ENCODE data around the gene CNOT2.

The CNOT2 gene

GRCh38 chr12:70251226-70251625 is 8.0 kb downstream of the CNOT2 start:
- DNase-seq (ENCODE audit: low read depth in 2 of 2), result no peak

GRCh38 chr12:70251661-70252060 is 8.4 kb downstream of the CNOT2 start:
- DNase-seq (ENCODE audit: low read depth in 2 of 2), result no peak

GRCh38 chr12:70252832-70253231 is 9.6 kb downstream of the CNOT2 start:
- no peak for DNase-seq (ENCODE audit: low read depth in 2 of 2)

GRCh38 chr12:70254225-70254624 is 11.0 kb downstream of the CNOT2 start:
- no peak for DNase-seq (ENCODE audit: low read depth in 2 of 2)

- no peak for DNase-seq (ENCODE audit: low read depth in 2 of 2)
Measured at GRCh38 chr12:70254846-70255245, 11.6 kb downstream of the CNOT2 start.

GRCh38 chr12:70255311-70255710 is 12.1 kb downstream of the CNOT2 start:
- DNase-seq (ENCODE audit: low read depth in 2 of 2), result no peak

GRCh38 chr12:70258605-70259403 is 15.6 kb downstream of the CNOT2 start:
- no peak for DNase-seq (ENCODE audit: low read depth in 2 of 2)

GRCh38 chr12:70260646-70261045 is 17.4 kb downstream of the CNOT2 start:
- DNase-seq (ENCODE audit: low read depth in 2 of 2), result no peak

GRCh38 chr12:70264067-70264867 is 21.0 kb downstream of the CNOT2 start:
- DNase-seq (ENCODE audit: low read depth in 2 of 2), result no peak

- no peak for DNase-seq (ENCODE audit: low read depth in 2 of 2)
Measured at GRCh38 chr12:70265132-70265531, 21.9 kb downstream of the CNOT2 start.

- DNase-seq (ENCODE audit: low read depth in 2 of 2), result no peak
Measured at GRCh38 chr12:70267550-70267949, 24.3 kb downstream of the CNOT2 start.

GRCh38 chr12:70268972-70269371 is 25.7 kb downstream of the CNOT2 start:
- no peak for DNase-seq (ENCODE audit: low read depth in 2 of 2)

GRCh38 chr12:70270108-70270507 is 26.9 kb downstream of the CNOT2 start:
- no peak for DNase-seq (ENCODE audit: low read depth in 2 of 2)

GRCh38 chr12:70271025-70271424 is 27.8 kb downstream of the CNOT2 start:
- no peak for DNase-seq (ENCODE audit: low read depth in 2 of 2)

- no peak for DNase-seq (ENCODE audit: low read depth in 2 of 2)
Measured at GRCh38 chr12:70272510-70272909, 29.3 kb downstream of the CNOT2 start.

- DNase-seq (ENCODE audit: low read depth in 2 of 2), result no peak
Measured at GRCh38 chr12:70275045-70275444, 31.8 kb downstream of the CNOT2 start.

GRCh38 chr12:70277973-70278372 is 34.7 kb downstream of the CNOT2 start:
- no peak for DNase-seq (ENCODE audit: low read depth in 2 of 2)

- no peak for DNase-seq (ENCODE audit: low read depth in 2 of 2)
Measured at GRCh38 chr12:70278945-70279344, 35.7 kb downstream of the CNOT2 start.

GRCh38 chr12:70283232-70283631 is 40.0 kb downstream of the CNOT2 start:
- no peak for DNase-seq (ENCODE audit: low read depth in 2 of 2)

GRCh38 chr12:70288817-70289216 is 45.6 kb downstream of the CNOT2 start:
- DNase-seq (ENCODE audit: low read depth in 2 of 2), result no peak

GRCh38 chr12:70290116-70290515 is 46.9 kb downstream of the CNOT2 start:
- no peak for DNase-seq (ENCODE audit: low read depth in 2 of 2)

GRCh38 chr12:70292017-70292776 is 49.0 kb downstream of the CNOT2 start:
- DNase-seq (ENCODE audit: low read depth in 2 of 2), result no peak

Measured in stimulated activated CD4-positive, alpha-beta T cell treated with anti-CD3 and anti-CD28 coated beads, Interleukin-15, amount 100 ng/mL, for 48 hours (primary cell).